ENCODE results near the gene STX8.

Gene STX8

DNA sequence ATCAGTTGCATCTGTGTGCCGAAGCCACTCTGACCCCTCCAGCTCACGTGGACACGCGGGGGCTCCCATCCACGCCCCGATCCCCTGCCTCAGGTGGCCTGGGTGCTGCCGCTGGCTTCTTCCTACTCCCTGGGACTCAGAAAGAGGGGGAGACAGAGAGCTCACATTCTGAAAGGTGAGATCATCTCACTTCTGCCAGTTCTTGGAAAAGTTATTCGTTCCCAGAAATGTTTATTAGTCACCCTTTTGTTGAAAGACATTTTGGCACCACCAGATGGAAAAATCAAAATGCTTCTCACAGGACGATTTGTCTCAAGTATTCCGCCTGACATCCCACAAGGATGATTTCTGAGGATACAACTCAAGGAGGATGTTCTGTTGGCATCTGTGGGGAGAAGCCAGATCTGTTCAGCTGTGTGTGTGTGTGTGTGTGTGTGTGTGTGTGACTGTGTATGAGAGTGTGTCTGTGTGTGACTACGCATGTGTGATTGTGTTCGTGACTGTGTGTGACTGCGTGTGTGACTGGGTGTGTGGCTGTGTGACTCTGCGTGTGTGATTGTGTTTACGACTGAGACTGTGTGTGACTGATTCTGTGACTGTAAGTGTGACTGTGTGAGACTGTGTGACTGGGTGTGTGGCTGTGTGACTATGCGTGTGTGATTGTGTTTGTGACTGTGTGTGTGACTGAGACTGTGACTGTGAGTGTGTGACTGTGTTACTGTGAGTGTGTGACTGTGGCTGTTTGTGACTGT, 347.0 kb downstream of the STX8 start:
- no peak for DNase-seq (ENCODE audit: low read depth in 3 of 3)

- DNase-seq (ENCODE audit: low read depth in 3 of 3), result no peak
These were observed 347.7 kb downstream of the STX8 start for GRCh38 chr17:9227819-9228407.

GRCh38 chr17:9226794-9227135, 348.9 kb downstream of the STX8 start:
- DNase-seq (ENCODE audit: low read depth in 3 of 3), result no peak

- DNase-seq (ENCODE audit: low read depth in 3 of 3), result no peak
These were observed 349.4 kb downstream of the STX8 start for GRCh38 chr17:9226130-9226793.

DNA sequence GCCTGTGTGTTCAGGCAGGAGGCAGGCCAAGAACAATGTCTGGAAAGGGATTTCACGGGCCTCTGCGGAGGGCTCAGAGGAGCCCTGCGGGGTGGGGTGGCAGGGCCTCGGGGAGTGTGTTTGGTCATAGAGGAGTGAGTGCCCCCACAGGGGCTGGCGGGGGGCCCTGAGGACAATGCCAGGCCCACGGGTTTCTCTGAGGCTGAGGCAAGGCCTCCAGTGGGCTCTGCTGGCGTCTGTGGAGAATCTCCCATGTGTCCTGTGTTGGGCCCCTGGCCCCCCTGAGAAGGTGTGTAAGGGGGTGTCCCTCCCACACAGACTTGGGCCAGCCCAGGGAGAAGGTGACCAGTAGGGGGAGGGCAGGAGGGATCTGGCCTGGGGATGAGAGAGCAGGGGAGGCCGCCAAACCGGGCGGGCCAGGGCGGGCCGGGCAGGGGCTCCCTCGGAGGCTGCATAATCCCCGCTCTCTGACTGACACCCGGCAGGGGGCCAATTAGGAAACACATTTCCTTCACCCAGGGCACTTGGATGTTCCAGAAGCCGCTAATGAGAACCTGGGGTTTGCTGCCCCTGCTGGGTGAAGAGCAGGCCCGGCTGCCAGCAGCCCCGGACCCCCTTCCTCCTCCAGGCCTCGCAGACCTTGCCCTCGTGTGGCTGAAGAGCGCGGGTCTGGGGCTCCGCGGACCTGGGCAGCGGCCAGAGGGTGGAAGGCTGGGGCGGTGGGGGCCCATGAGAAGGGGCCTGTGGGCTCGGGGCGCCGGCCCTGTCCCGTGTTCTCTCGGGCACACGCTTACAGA, 350.1 kb downstream of the STX8 start:
- no peak for DNase-seq (ENCODE audit: low read depth in 3 of 3)

- DNase-seq (ENCODE audit: low read depth in 3 of 3), result no peak
These were observed 351.1 kb downstream of the STX8 start for GRCh38 chr17:9224485-9224884.

DNA sequence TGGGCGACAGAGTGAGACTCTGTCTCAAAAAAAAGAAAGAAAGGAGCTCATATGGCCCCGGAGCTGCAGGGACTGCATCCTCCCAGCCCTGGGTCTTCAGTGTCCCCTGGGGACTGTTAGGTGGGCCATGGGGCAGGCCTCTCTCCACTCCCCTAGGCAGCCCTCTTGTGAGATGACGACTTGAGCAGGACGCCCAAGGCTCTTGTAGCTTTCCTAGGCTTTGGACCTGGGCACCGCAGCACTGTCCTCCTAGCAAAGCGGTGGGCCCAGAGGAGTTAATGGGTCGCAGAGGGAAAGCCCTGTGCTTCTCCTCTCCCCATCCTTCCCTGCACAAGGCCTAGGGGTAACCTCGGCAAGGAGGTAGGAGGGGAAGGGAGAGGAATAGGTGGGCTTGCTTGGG, 352.1 kb downstream of the STX8 start:
- no peak for DNase-seq (ENCODE audit: low read depth in 3 of 3)

GRCh38 chr17:9221922-9222180, 353.8 kb downstream of the STX8 start:
- DNase-seq (ENCODE audit: low read depth in 3 of 3), result no peak

DNA sequence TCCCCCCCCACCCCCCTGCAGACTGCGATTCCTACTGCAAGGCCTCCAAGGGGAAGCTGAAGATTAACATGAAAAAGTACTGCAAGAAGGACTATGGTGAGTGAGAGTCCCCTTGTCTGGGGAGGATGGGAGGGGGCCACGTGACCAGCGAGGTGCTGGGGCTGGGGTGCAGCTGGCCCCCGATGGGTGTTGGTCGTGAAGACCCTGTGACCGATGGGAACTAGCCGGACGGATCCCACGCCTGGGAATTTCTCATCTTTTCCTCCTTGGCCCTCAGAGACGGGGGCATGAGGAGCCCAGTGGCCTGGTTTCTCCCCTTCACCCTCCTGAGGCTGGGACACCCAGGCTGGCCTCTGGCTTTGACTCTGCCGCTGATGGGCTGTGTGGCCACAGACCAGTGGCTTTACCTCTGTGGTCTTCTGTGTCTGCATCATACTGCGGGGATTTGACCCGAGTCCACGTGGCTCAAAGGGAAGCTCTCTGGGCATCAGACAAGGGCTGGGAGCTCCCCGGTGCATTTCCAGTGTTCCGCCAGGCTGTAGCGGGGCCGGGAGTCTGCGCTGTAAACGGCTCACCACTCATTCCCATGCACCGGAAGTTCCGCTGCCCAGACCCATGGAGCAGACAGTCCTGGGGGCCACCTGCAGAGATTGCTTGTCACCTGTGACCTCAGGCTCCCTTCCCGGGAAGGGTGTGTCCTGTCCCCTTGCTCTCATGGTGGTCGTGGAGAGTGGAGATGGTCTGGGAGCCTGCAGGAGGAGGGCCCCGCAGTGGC, 354.3 kb downstream of the STX8 start:
- DNase-seq (ENCODE audit: low read depth in 3 of 3), result no peak

DNA sequence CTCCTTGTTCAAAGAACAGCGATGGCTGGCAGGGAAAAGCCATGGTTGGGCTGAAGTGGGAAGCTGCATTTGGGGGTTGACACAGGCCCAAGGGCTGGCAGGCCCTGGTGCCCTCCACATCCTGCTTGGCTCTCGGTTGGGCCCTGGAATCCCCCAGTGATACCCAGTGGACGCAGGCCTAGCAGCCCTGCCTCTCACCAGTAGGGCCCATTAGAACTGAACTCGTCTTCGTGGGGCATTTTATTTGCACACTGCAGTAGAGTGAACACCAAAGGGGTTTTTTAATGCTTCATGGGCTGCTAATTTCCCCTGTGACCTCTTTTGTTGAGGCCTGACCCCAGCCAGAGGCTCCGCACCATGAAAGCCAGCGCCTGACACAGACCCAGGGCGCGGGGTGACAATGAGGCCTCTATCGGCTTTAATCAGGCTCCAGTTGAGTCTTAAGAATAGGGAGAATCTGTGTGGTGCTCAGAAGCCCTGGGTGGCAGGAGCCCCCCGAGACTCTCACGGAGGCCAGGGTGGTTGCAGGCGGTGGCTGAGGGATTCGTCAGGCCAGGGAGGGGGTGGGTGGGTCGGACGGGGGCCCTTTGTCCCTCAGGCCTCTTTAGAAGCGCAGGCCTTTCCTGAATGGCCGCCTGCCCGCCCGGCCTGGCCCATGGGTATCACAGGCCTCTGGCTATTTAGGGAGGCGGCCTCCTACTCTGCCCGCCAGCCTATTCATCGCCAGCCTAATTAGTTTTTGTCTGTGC, 355.0 kb downstream of the STX8 start:
- DNase-seq (ENCODE audit: low read depth in 3 of 3), result no peak

DNA sequence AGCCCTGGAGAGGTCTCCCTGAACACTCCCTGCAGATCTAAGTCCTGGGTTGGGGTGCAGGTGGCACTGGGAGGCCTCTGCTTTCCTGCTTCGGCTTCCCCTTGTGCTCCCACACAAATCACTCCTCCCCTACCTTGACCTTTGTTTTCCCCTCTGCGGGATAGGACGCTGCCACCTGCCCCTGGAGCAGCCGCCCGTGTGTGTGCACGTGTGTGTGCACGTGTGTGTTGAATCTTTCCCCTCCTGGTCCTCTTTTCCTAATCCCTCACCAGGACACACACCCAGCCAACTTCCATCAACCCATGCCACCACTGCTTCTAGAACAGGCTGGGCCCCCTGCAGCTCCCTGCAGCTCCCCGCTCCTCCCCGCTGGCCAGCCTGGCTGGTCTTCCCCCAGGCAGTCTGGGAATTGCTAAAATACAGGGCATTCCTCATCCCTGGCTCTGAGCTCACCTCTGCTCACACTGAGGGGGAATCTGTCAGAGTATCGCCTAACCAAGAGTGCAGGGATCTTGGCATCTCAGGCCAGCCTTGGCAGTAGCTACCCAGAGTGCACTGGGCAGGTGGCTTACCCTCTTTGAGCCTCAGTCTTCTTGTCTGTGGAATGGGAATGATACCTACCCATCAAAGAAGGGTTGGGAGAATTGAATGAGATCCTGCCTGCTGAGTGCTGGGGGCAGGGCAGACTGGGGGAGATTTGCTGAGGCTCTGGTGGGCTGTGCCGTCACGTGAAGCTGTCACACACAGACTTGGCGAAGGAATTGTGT, 355.8 kb downstream of the STX8 start:
- no peak for DNase-seq (ENCODE audit: low read depth in 3 of 3)

GRCh38 chr17:9218911-9219310, 356.7 kb downstream of the STX8 start:
- no peak for DNase-seq (ENCODE audit: low read depth in 3 of 3)

- DNase-seq (ENCODE audit: low read depth in 3 of 3), result no peak
These were observed 357.5 kb downstream of the STX8 start for GRCh38 chr17:9218064-9218635.

- no peak for DNase-seq (ENCODE audit: low read depth in 3 of 3)
These were observed 358.2 kb downstream of the STX8 start for GRCh38 chr17:9217151-9218056.

DNA sequence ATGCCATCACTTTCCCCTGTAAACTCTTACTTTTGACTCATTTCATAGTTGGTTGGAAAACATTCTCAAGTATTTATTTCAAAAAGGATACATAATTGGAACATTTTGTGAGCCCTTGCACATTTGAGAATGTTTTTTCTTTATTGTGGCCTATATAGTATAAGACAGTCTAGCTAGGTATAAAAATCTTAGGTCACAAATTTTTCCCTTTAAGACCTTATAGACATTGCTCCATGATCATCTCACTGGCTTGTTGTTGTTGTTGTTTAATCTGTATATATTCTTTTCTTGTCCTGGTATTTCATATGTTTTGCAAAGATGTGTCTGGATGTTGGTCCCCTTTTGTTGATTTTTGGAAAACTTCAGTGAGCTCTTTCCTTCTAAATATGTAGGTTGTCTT, 360.2 kb downstream of the STX8 start:
- DNase-seq (ENCODE audit: low read depth in 3 of 3), result no peak

DNA sequence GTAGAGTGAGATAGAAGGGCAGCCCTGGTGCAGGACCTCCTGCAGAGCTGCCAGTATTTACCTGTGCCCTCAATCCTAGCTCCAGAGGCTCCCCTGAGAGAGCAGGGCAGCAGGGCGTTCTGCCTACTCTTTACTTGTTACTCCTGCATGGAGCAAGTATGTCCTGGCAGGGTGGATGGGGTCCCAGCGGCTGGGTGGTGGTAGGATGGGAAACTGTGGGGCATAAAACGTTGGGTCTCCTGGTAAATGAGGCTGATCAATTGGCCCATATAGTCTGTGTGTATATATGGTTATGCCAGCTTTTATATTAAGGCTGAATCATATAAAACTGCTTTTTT, 362.3 kb downstream of the STX8 start:
- DNase-seq (ENCODE audit: low read depth in 3 of 3), result no peak

GRCh38 chr17:9212376-9213302, 363.0 kb downstream of the STX8 start:
- DNase-seq (ENCODE audit: low read depth in 3 of 3), result no peak

- DNase-seq (ENCODE audit: low read depth in 3 of 3), result no peak
These were observed 364.4 kb downstream of the STX8 start for GRCh38 chr17:9211133-9211765.
